HepG2 (cell line): Measurements from ENCODE around the gene UPB1. TPM values are rescaled to one million over a fixed set of nuclear protein-coding genes. Genes with fewer than 3 reads are reported as not detected.
A peak's percentile ranks its signal among the peaks of the same experiment; 100 is the strongest.

ENCODE experiments used
- ARID5B ChIP-seq: IDR thresholded peaks from 2 replicates; pipeline ENCODE4 v1.4.0; 2020; ENCODE audit warnings: mild to moderate bottlenecking, missing genetic modification reagents
- ATF7-NPFF ChIP-seq: sonication (generic); formaldehyde crosslinking; IDR thresholded peaks from 2 replicates; pipeline ENCODE4 v1.8.1; 2023; ENCODE audit warnings: mild to moderate bottlenecking, low read depth, missing genetic modification reagents, moderate library complexity
- ETV5 ChIP-seq: IDR thresholded peaks from 2 replicates; pipeline ENCODE4 v1.6.1; 2018; ENCODE audit warnings: missing biosample characterization, missing genetic modification reagents, inconsistent platforms, borderline replicate concordance
- FUBP1 ChIP-seq: sonication (generic); formaldehyde crosslinking; IDR thresholded peaks from 2 replicates; pipeline ENCODE4 v1.5.1; 2020; ENCODE audit warnings: missing genetic modification reagents, mild to moderate bottlenecking, borderline replicate concordance
- HBP1 ChIP-seq: IDR thresholded peaks from 2 replicates; pipeline ENCODE4 v1.6.1; 2016; ENCODE audit warnings: low read depth, control low read depth
- HOXA3 ChIP-seq: sonication (generic); formaldehyde crosslinking; IDR thresholded peaks from 2 replicates; pipeline ENCODE4 v1.5.0; 2020; ENCODE audit warnings: missing genetic modification reagents
- JUND ChIP-seq: sonication (generic); formaldehyde crosslinking; IDR thresholded peaks from 2 replicates; pipeline ENCODE4 v1.8.0; 2022; ENCODE audit warnings: mild to moderate bottlenecking, missing genetic modification reagents
- MXI1 ChIP-seq: IDR thresholded peaks from 3 replicates; pipeline ENCODE4 v1.6.1; 2012; ENCODE audit warnings: low read depth, low read length, inconsistent platforms, borderline replicate concordance
- MZF1 ChIP-seq: sonication (generic); formaldehyde crosslinking; IDR thresholded peaks from 2 replicates; pipeline ENCODE4 v1.8.1; 2023; ENCODE audit warnings: mild to moderate bottlenecking, missing genetic modification reagents, borderline replicate concordance
- RARA ChIP-seq: IDR thresholded peaks from 2 replicates; pipeline ENCODE4 v1.6.1; 2016; ENCODE audit warnings: missing genetic modification reagents, missing compliant biosample characterization
- REPIN1 ChIP-seq: sonication (generic); formaldehyde crosslinking; IDR thresholded peaks from 2 replicates; pipeline ENCODE4 v1.8.0; 2022; ENCODE audit warnings: missing genetic modification reagents, low read depth, mild to moderate bottlenecking, borderline replicate concordance
- TBX2 ChIP-seq: sonication (generic); formaldehyde crosslinking; IDR thresholded peaks from 2 replicates; pipeline ENCODE4 v1.5.0; 2020; ENCODE audit warnings: missing genetic modification reagents, mild to moderate bottlenecking, borderline replicate concordance
- YY1 ChIP-seq: IDR thresholded peaks from 2 replicates; pipeline ENCODE4 v1.6.1; 2011; ENCODE audit warnings: low read length, low read depth, moderate library complexity, mild to moderate bottlenecking; ENCODE audit not compliant: insufficient read depth, insufficient replicate concordance
- ZBTB1 ChIP-seq: sonication (generic); formaldehyde crosslinking; IDR thresholded peaks from 2 replicates; pipeline ENCODE4 v1.4.0; 2020; ENCODE audit warnings: missing genetic modification reagents, borderline replicate concordance
- ZNF12 ChIP-seq: sonication (generic); formaldehyde crosslinking; IDR thresholded peaks from 2 replicates; pipeline ENCODE4 v1.5.0; 2020; ENCODE audit warnings: missing genetic modification reagents
- ZNF569 ChIP-seq: sonication (generic); formaldehyde crosslinking; IDR thresholded peaks from 2 replicates; pipeline ENCODE4 v1.5.0; 2020; ENCODE audit warnings: mild to moderate bottlenecking, missing genetic modification reagents, moderate library complexity, borderline replicate concordance
- ZNF775 ChIP-seq: sonication (generic); formaldehyde crosslinking; IDR thresholded peaks from 2 replicates; pipeline ENCODE4 v1.4.0; 2020; ENCODE audit warnings: missing genetic modification reagents, mild to moderate bottlenecking, moderate library complexity, borderline replicate concordance
- ZNF800 ChIP-seq: sonication (generic); formaldehyde crosslinking; IDR thresholded peaks from 2 replicates; pipeline ENCODE4 v1.4.0; 2020; ENCODE audit warnings: missing genetic modification reagents
- polyA plus RNA-seq, 8 experiments: library from polyadenylated mRNA; depleted of rRNA in 3 of 8; stranded (reverse) in 7 of 8; unstranded in 1 of 8; fragments of >200 nt; fragmentation: Illumina TruSeq in 4 of 8; extraction: Trizol in 4 of 8; gene quantifications; 2 replicates each; pipeline versions ENCODE4 v1.2.1 to v1.2.3, GENCODE V29; 2011 to 2016; ENCODE audit warnings: low read depth in 4 of 8, missing spikeins in 1 of 8, mixed read lengths in 1 of 8; ENCODE audit not compliant: insufficient read depth in 1 of 8
- total RNA-seq, 5 experiments: library from RNA; depleted of rRNA; stranded (reverse); fragments of >200 nt; fragmentation: Illumina TruSeq; extraction: Trizol; gene quantifications; 2 replicates each; pipeline ENCODE4 v1.2.3, GENCODE V29; 2016; ENCODE audit warnings: low read depth in 1 of 5

UPB1 gene
- total and polyA plus RNA-seq, 2 of the 13 experiments (the other 11 are each of a cell fraction or from before 2014, with no cell fraction given), result 0.38 to 1.2 TPM

GRCh38 chr22:24506802-24507438, 11.8 kb downstream of the UPB1 start (continued):
- TF ChIP-seq FUBP1 (CRISPR knock-in tag) (no peak), ZNF800 (CRISPR knock-in tag) (no peak), RARA (CRISPR knock-in tag) (peak; percentile 56; the same call in 1 of the 2 replicates), ZNF12 (peak; percentile 64; the same call in 1 of the 2 replicates), JUND (CRISPR knock-in tag) (0 out of 2 replicates have a peak, but pooled peaks have one; percentile 45), MZF1 (CRISPR knock-in tag) (0 out of 2 replicates have a peak, but pooled peaks have one; percentile 90), YY1 (peak; percentile 35), ATF7-NPFF (0 out of 2 replicates have a peak, but pooled peaks have one; percentile 34), HOXA3 (CRISPR knock-in tag) (0 out of 2 replicates have a peak, but pooled peaks have one; percentile 20), TBX2 (CRISPR knock-in tag) (peak; percentile 55; the same call in 1 of the 2 replicates), MXI1 (peak; percentile 8; the same call in 1 of the 3 replicates), REPIN1 (0 out of 2 replicates have a peak, but pooled peaks have one; percentile 22), ZNF569 (CRISPR knock-in tag) (no peak), ZBTB1 (CRISPR knock-in tag) (no peak), ARID5B (CRISPR knock-in tag) (peak; percentile 59), ZNF775 (no peak), ETV5 (CRISPR knock-in tag) (peak; percentile 86), HBP1 (CRISPR knock-in tag) (peak; percentile 65; the same call in 1 of the 2 replicates)
